Esophagus mucosa (tissue), 1 donor: ENCODE results near the gene OTOF. TPM values are rescaled to one million over a fixed set of nuclear protein-coding genes. Genes with fewer than 3 reads are reported as not detected.

ENCODE experiments used
- ATAC-seq: fragments of 200-7000 bp; cut with Tn5 transposase; one replicate; pipeline ENCODE4 v1.9.1; 2020
- total RNA-seq: library from RNA; stranded (reverse); gene quantifications from one replicate; pipeline ENCODE4 v1.2.4, GENCODE V29; 2023
- donor health status: DM: yes; HTN: yes; CAD: no.

OTOF gene
- total RNA-seq, 1 donor from 2014 or later = not detected

DNA sequence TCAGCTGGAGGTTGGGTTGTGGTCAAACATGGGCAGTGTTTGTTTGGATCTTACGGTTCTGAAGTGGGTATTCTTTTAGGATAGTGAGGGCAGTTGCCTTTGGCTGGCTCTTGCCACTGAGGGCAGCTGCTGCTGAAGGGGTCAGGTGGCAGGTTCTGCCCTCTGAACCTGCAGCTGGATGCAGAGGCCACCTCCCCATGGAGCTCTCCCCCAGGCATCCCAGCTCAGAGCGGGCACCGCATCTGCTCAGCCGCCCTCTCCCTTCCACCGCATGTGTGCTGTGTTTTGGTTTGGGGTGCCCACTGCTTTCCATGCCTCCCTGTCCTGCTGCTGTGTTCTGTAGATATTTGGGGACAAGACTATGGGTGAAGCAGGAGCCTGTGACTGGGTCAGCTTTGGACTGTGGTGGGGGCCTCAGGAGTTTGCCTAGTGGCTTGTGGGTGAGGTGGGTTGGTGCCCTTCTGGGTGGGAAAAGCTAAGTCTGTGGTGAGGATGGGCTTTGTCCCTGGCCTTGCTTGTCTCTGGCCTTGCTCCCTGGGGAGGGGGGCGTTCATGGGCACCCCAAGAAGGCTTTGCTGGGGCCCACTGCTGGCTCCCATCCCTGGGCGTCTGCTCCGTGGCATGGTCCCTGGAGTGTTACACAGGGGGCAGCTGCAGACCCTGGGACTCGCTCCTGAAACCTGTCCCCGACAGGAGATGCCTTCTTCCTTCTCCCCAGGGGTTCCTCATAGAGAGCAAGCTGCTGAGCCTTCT is 28.5 kb downstream of the OTOF start:
- ATAC-seq = no peak

- no peak for ATAC-seq
These were observed 29.3 kb downstream of the OTOF start for GRCh38 chr2:26448651-26449050.

DNA sequence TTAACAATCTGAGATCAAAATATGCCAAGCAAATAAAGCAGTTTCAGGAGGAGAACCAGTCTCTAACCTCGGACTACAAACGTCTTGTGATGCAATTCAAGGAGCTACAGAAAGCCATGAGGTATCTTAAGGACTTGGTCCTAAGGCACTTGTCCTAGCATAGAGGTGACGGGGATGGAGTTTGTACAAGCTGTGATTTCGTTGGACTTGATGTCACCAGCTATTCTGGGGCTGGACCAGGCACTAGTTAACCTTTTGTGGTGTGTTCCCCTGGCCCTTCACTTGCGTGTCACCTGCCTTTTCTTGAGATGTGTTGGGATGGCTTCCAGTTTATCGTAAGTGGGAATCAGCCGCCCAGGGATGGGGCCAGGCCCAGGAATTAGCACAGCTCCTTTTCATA is 33.7 kb downstream of the OTOF start:
- ATAC-seq = no peak

DNA sequence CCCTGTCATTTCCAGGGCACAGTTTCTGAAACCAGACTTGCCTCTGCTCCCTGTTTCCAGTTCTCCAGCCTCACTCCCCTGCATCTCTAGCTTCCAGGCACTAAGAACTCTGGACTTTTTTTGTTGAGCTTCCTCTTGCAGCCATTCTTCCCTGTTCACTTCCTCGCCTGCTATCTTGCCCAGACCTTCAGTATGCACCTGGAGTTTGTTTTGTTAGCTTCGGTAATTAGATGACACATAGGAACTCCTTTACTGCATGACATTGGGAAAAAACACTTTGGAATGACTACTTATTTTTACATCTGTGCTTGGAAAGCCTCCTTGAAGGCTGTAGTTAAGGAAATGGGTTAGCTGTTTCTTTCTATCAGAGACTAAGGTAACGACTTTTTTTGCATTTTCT is 35.2 kb downstream of the OTOF start:
- no peak for ATAC-seq

GRCh38 chr2:26442301-26442700 is 35.6 kb downstream of the OTOF start:
- ATAC-seq = no peak

- no peak for ATAC-seq
These were observed 39.0 kb downstream of the OTOF start for GRCh38 chr2:26438926-26439325.

GRCh38 chr2:26438526-26438925 is 39.4 kb downstream of the OTOF start:
- no peak for ATAC-seq

- no peak for ATAC-seq
These were observed 42.8 kb downstream of the OTOF start for GRCh38 chr2:26435106-26435505.

DNA sequence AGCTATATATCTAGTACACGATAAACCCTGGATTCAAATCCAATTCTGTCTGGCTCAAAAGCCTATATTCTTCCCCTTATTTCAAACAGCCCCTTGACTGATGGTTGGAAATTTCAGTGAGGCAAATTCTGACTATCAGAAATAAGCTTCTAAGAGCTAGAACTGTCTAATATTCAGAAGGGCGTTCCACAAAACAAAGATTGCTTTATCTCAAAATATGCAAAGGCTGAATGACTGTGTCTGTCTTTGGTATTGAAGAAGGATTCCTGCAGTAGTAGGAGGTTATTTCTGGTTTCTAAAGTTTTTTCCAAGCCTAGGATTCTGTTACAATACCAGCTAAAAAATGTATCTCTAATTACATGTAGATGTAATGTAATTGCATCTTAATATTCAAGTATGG is 45.1 kb downstream of the OTOF start:
- no peak for ATAC-seq

GRCh38 chr2:26432363-26432762 is 45.6 kb downstream of the OTOF start:
- ATAC-seq = no peak

DNA sequence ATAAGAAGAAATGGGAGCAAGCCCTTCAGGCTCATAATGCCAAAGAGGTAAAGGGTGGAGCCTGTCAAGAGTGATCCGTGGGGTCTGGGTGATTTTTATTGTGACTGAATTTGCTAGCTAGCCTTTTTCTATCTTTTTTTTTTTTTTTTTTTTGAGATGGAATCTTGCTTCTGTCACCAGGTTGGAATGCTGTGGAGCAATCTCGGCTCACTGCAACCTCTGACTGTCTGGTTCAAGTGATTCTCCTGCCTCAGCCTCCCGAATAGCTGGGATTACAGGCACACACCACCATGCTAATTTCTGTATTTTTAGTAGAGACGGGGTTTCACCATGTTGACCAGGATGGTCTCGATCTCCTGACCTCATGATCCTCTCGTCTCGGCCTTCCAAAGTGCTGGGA is 47.1 kb downstream of the OTOF start:
- no peak for ATAC-seq

DNA sequence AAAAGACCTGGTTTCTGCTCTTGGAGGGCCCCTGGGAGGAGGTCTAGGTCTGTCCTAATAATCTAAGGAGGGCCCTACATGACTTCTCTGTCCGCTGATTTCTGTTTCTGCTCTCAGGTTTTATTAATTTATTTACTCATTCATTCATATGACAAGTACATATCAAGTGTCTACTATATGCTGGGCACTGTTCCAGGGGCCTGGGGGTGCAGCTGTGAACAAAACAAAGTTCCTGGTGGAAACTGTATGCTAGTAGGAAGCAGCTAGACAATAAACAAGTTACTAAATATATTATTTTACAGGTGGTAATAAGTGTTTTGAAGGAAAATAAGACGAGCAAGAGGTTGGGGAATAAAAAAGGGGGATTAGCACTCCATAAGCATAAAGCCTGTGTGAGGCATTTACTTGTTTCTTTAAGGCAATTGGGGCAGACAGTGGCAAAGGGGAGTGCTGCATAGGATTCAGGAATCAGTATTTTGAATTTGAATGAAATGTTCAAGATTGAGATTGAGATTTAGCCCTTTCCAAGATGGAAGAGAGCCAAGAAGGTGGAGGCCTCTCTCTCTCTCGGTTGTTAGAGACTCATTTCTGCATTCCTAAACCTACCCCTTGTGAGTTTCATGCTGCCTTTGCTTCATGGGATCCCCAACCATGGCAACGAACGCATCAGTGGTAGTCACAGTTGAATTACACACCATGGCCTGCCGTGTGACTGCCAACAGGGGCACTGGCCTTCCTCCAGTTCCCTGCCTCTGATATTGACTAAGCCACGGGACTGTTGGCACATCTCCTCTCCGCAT is 47.9 kb downstream of the OTOF start:
- ATAC-seq = no peak

DNA sequence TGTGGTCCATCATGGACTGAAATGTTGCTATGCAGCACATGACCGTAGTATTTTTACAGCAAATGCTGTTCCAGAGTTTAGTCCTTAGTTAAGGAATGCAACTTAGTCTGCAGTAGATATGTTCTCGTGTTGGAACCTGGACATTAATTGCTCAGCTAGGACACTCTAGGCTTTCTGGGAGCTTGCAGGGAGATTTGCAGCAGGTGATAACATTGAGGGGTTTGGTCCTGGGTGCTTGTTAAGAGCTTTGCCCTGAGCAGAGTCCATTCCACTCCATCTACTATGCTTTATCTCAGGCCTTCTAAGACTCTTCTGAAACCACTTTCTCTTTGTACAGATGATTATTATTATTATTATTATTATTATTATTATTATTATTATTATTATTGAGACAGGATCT is 49.1 kb downstream of the OTOF start:
- ATAC-seq = no peak

- ATAC-seq = no peak
These were observed 53.7 kb downstream of the OTOF start for GRCh38 chr2:26424221-26424620.

DNA sequence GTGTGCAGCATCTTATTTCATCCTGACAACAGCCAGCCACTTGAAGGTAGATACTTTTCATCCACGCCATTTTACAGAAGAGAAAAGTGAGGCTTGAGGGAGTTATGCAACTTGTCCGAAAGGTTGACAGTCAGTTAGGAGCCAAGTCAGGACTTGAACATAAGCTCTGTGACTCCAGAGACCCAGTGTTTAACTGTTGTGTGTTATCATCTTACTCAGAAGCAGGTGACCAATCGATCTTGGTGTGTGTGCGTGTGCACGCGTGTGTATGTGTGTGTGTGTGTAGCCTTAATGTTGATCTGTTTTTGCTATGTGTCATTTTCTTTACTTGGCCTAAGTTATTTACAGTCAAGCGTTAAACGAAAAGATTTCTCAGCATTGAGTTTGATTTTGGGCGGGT is 54.2 kb downstream of the OTOF start:
- ATAC-seq = no peak

DNA sequence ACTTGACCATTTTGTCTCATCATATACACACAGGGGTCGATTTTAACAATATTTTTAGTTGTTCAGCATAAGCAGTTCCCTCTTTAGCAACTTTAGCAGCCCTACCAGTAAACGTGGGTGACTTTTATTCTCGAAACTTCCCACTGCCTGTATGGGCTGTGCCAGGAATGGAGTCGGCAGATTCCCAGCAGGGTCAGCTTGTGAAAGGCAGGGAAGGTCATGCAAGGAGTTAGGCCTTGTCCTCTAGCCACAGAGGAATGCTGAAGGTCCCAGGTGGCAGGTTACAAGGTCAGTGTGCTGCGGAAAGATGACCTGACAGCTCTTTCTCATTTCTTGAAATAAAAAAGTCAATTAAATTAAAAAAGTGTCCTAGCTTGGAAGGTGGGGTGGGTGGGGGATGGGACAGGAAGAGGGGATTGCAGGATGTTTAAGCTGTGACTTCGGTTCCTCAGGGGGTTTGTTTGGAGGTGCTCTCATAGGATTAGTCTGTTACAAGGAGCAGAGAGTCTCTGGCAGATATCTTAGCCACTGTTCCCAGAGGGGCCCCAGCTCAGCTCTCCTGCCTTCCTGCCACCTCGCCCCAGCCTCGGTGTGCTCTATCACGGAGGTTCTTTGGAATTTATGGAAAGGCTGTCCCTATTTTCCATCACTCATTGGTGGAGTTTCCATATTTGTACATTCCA is 54.8 kb downstream of the OTOF start:
- ATAC-seq = no peak

DNA sequence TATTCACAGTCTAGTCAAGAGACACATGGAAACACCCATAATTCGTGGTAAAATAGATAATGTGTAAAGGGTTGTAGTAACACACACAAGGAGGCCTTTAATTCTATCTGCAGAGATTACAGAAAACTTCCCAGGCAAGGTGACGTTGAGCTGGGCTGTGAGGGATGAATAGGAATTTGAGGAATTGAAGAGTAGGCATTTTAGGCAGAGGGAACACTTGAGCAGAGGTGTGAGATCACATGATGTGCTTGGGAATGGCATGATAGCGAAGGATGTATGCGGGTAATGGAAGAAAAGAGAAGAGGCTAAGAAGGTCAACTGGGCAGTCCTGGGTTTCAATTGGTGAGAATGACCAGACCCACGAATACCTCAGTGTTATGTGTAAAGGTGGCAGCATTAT is 56.0 kb downstream of the OTOF start:
- no peak for ATAC-seq

DNA sequence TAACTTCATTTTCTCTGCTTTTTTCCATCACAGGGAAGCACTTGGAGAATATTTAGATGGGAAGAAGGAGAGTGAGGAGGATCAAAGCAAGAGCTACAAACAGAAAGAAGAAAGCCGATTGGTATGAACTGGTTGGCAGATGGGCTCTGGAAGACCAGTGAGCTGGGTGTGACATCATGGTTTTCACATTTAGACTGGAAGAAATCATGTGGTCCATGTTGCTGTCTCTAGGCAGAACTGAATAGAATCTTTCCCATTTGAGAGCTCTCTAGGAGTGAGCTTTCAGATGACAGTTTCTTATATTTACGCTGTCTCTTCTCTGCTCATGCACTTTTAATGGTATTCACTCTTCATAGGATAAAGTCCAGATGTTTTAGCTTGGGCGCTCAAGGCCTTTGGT is 63.6 kb downstream of the OTOF start:
- no peak for ATAC-seq

- ATAC-seq = no peak
These were observed 65.7 kb downstream of the OTOF start for GRCh38 chr2:26412091-26412673.

- ATAC-seq = no peak
These were observed 66.5 kb downstream of the OTOF start for GRCh38 chr2:26411419-26411818.

- ATAC-seq = no peak
These were observed 67.1 kb downstream of the OTOF start for GRCh38 chr2:26410764-26411243.

DNA sequence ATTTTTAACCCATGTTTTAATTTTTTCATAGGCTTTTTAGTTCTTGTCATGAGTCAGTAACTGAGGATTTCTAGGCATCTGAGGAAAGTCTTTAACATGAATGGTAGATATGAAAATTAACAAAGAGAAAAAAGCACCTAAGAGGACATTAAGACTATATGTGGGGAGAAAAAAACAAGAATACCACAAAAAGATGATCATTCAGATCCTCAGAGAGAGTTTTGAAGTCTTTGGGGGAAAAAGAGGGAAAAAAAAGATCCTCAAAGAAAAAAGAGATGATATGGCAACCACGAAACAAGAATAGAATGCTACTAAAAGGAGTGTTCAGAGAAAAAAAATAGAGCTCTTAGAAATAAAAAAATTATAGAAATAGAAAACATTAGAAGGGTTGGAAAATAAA is 68.1 kb downstream of the OTOF start:
- no peak for ATAC-seq

- ATAC-seq = no peak
These were observed 70.4 kb downstream of the OTOF start for GRCh38 chr2:26407526-26407925.
